SJCRH30 (cell line): ENCODE results near the gene ITGA11. TPM values are rescaled to one million over a fixed set of nuclear protein-coding genes. Genes with fewer than 3 reads are reported as not detected.

ENCODE experiments used
- DNase-seq, 2 experiments: peaks; one replicate each; pipeline ENCODE4 v3.0.0-alpha.2; 2015 to 2020
- H3K27ac ChIP-seq: fragments of 250-450 bp; sonication (Bioruptor Pico); 2 replicates; pipeline ENCODE4 v1.5.1; 2020; ENCODE audit warnings: mild to moderate bottlenecking, moderate library complexity
- H3K27me3 ChIP-seq: fragments of 250-450 bp; sonication (Bioruptor Pico); 2 replicates; pipeline ENCODE4 v1.5.1; 2020; ENCODE audit warnings: mild to moderate bottlenecking, moderate library complexity
- H3K36me3 ChIP-seq: fragments of 250-450 bp; sonication (Bioruptor Pico); 2 replicates; pipeline ENCODE4 v1.5.1; 2020; ENCODE audit warnings: mild to moderate bottlenecking, moderate library complexity
- H3K4me1 ChIP-seq: fragments of 250-450 bp; sonication (Bioruptor Pico); 2 replicates; pipeline ENCODE4 v1.5.1; 2020; ENCODE audit warnings: mild to moderate bottlenecking, moderate library complexity
- H3K4me3 ChIP-seq: fragments of 250-450 bp; sonication (Bioruptor Pico); 2 replicates; pipeline ENCODE4 v1.5.1; 2020; ENCODE audit warnings: mild to moderate bottlenecking, moderate library complexity
- H3K9me3 ChIP-seq: fragments of 250-450 bp; sonication (Bioruptor Pico); replicated peaks from 2 replicates; pipeline ENCODE4 v1.5.1; 2020; ENCODE audit warnings: mild to moderate bottlenecking, moderate library complexity
- total RNA-seq: library from RNA; depleted of rRNA; stranded (reverse); fragments of >200 nt; shearing (Covaris generic); gene quantifications from 2 replicates; pipeline ENCODE4 v1.2.3, GENCODE V29; 2014; rRNA removed

Gene ITGA11, protein sequence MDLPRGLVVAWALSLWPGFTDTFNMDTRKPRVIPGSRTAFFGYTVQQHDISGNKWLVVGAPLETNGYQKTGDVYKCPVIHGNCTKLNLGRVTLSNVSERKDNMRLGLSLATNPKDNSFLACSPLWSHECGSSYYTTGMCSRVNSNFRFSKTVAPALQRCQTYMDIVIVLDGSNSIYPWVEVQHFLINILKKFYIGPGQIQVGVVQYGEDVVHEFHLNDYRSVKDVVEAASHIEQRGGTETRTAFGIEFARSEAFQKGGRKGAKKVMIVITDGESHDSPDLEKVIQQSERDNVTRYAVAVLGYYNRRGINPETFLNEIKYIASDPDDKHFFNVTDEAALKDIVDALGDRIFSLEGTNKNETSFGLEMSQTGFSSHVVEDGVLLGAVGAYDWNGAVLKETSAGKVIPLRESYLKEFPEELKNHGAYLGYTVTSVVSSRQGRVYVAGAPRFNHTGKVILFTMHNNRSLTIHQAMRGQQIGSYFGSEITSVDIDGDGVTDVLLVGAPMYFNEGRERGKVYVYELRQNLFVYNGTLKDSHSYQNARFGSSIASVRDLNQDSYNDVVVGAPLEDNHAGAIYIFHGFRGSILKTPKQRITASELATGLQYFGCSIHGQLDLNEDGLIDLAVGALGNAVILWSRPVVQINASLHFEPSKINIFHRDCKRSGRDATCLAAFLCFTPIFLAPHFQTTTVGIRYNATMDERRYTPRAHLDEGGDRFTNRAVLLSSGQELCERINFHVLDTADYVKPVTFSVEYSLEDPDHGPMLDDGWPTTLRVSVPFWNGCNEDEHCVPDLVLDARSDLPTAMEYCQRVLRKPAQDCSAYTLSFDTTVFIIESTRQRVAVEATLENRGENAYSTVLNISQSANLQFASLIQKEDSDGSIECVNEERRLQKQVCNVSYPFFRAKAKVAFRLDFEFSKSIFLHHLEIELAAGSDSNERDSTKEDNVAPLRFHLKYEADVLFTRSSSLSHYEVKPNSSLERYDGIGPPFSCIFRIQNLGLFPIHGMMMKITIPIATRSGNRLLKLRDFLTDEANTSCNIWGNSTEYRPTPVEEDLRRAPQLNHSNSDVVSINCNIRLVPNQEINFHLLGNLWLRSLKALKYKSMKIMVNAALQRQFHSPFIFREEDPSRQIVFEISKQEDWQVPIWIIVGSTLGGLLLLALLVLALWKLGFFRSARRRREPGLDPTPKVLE
- total RNA-seq: not detected in 2 replicates

DNA sequence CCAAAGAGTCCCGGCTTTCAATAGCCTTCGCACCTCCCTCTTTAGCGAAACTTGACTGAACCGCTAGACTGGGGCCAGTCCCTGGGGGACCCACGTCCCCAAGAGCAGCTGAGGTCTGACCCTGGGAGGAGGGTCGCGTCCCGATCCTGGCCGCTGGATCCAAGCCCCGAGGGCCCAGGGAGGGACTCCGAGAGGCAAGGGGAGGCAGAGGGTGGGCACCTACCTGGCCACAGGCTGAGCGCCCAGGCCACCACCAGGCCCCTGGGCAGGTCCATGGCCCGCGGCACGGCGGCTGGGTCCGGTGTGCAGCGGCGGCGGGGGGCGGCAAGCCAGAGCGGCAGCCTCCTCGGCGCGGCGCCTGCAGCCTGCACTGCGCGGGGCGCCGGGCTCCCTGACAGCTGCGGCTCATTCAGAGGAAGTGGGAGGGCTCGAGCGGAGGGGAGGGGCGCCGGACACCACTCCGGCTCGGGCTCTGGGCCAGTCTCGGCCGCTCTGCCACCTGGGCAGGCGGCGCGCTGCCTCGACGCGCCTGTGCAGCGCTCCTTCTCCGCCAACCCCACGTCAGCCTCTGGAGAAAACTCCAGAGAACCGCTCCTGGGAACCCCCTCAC, at the start of gene ITGA11:
ITGA11 (minus strand) TSS at position 372 of the 610 bp plus-strand sequence; CDS start at position 275, 97 bp downstream.
- no peaks in the 10 kb centered on the region for H3K9me3 ChIP-seq
- H3K27me3 ChIP-seq: peaks cover 3% of the 10 kb centered on the region; the same call in 1 of the 2 replicates
- peaks cover 3% of the 10 kb centered on the region; the same call in 1 of the 2 replicates for H3K4me1 ChIP-seq
- H3K4me3 ChIP-seq: peak within 1 kb of the TSS; percentile 55
- no peak within 1 kb of the TSS for H3K27ac ChIP-seq
- no peaks in the 10 kb centered on the region for H3K36me3 ChIP-seq
- DNase-seq: peak; percentile 80 to 81

DNA sequence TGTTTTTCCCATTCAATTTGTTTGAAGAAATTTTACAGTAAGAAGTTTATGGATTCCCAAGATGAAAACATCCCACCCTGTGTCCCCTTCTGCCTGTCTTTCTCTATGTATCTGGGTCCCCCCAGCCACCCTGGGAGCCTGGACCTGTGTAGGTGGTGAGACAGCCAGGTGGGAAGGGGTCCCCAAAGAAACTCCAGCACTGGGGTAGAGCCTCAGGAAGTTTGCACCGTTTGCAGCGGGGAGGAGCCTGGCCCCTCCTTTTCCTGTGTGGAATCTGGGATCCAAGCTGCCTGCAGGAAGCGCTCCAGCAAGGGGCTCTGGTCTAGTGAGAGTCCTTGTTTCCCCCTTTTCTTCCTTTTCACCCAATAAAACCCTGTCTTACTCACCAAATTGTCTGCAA, 49.4 kb upstream of the ITGA11 start:
- no peak for DNase-seq
- H3K9me3 ChIP-seq: no peaks in the 10 kb centered on the region

DNA sequence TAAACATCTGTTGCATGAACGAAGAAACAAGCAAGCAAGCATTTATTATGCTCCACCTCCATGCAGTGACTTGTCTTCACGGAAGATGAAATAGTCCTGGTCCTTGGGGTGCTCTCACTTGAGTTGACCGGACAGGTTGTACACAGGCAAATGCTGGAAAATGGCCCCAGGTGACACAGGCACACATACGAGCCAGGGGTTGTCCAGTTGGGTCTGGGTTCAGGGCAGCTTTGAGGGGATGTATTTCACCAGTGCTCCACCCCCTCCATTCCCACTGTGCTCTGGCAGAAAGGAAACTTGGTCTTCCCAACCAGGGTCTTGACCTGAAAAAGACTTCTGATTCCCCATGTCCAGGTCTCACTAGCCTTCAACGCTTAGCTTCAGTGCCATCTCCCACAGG, 48.3 kb upstream of the ITGA11 start:
- H3K27ac ChIP-seq: no peak overlapping the region
- no peaks in the 10 kb centered on the region; the same call in 1 of the 2 replicates for H3K4me1 ChIP-seq
- no peak overlapping the region for H3K4me3 ChIP-seq
- H3K27me3 ChIP-seq: peaks cover 5% of the 10 kb centered on the region; the same call in 1 of the 2 replicates
- H3K36me3 ChIP-seq: no peaks in the 10 kb centered on the region
- no peak for DNase-seq
- no peaks in the 10 kb centered on the region for H3K9me3 ChIP-seq

More for the DNA sequence above, 49.4 kb upstream of the ITGA11 start:
- H3K4me3 ChIP-seq: no peak overlapping the region
- no peaks in the 10 kb centered on the region; the same call in 1 of the 2 replicates for H3K4me1 ChIP-seq
- peaks cover 5% of the 10 kb centered on the region; the same call in 1 of the 2 replicates for H3K27me3 ChIP-seq
- no peaks in the 10 kb centered on the region for H3K36me3 ChIP-seq
- no peak overlapping the region for H3K27ac ChIP-seq

DNA sequence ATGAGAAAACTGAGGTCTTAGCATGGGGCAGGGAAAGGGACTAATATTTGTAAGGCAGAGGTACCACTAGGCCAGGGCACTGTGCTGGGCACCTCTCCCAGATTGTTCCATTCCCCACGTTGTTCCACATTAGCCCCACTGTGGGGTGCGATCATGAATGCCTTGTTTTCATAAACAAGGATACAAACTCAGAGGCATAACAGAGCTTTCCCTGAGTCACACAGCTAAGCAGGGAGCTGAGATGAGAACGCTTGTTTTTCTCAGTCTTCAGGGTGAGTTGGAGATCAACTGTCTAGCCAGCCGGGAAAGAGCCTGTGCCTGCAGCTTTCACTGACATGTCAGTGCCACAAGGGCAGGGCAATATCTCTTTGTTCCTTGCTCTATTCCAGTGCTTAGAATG, 47.9 kb upstream of the ITGA11 start:
- H3K4me1 ChIP-seq: no peaks in the 10 kb centered on the region; the same call in 1 of the 2 replicates
- no peaks in the 10 kb centered on the region for H3K9me3 ChIP-seq
- no peak overlapping the region for H3K27ac ChIP-seq
- no peak overlapping the region for H3K4me3 ChIP-seq
- H3K27me3 ChIP-seq: peaks cover 5% of the 10 kb centered on the region; the same call in 1 of the 2 replicates
- no peak for DNase-seq
- no peaks in the 10 kb centered on the region for H3K36me3 ChIP-seq

DNA sequence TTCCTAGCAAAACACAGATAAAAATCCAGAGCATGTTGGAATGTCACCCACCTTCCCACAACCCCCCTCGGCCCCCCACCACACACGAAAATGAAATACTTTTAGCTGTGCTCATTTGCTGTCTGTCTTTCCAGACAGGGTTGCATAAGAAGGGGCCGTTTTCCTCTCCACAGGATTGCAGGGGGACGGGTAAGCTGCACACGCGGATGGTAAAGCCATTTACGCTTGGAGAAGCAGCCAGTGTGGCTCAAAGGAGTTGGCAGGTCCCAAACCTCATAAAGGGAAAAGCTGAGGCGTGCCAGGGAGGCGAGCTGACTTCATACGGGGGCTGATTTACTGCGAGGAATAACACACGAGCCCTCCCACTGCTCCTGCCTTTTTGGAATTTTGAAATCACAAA, 47.4 kb upstream of the ITGA11 start:
- H3K4me1 ChIP-seq: no peaks in the 10 kb centered on the region
- H3K4me3 ChIP-seq: no peak overlapping the region
- no peaks in the 10 kb centered on the region for H3K36me3 ChIP-seq
- H3K27me3 ChIP-seq: peaks cover 5% of the 10 kb centered on the region; the same call in 1 of the 2 replicates
- H3K27ac ChIP-seq: no peak overlapping the region
- DNase-seq: no peak
- no peaks in the 10 kb centered on the region for H3K9me3 ChIP-seq

DNA sequence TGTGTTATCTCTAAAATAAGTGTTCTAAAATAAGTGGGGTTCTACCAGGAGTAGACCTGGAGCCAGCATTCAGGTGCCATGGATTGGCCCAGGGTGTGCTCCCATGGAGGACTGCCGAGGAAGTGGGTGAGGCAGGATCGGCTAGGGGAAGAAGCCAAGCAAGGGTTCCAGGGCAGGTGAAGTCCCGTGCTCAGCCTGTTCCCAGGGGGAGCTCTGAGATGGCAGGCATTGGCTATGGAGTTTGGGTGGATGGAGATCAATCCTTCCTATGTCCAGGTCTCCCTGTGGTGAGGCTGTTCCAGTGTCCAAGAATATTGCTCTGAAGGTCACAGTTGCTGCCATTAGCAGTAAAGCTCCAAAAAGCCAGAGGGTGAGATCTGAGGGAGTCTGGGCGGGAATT, 46.9 kb upstream of the ITGA11 start:
- Histone ChIP-seq H3K4me1 (no peaks in the 10 kb centered on the region), H3K27ac (no peak overlapping the region), H3K27me3 (peaks cover 5% of the 10 kb centered on the region; the same call in 1 of the 2 replicates), H3K4me3 (no peak overlapping the region), H3K9me3 (no peaks in the 10 kb centered on the region), H3K36me3 (no peaks in the 10 kb centered on the region)
- no peak for DNase-seq

DNA sequence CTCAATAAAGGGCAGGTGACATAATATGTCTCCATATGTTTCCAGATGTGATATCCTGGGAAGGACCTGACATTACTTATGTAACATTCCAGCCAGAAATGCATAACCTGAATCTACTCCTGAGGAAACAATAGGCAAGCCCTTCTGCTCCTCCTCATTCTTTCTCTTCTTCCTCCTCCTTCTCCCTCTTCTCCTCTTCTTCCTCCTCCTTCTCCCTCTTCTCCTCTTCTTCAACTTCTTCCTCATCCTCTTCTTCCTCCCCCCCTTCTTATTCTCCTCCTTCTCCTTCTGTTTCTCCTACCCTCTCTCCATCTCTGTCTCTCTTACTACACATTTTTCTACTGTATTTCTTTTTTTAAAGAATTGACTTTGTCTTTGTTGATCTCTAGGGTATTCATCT, 43.5 kb upstream of the ITGA11 start:
- Histone ChIP-seq H3K9me3 (no peaks in the 10 kb centered on the region), H3K4me3 (no peak overlapping the region), H3K27me3 (peaks cover 12% of the 10 kb centered on the region), H3K36me3 (no peaks in the 10 kb centered on the region), H3K4me1 (no peaks in the 10 kb centered on the region), H3K27ac (no peak overlapping the region)
- no peak for DNase-seq

DNA sequence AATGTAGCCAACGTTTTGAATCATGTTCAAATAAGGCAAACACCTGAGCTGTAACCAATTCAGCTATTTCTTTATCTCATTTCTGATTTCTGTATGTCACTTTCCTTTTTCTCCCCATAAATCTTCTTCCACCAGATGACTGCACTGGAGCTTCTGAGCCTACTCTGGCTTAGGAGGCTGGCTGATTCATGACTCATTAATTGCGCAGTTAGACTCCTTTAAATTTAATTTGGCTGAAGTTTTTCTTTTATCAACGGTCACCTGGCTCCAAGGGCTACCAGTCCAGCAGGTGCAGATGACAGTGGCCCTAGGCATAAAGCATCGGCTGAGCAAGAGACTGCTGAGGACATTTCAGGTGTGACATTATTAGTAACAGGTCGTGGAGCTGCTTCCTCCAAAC, 39.6 kb upstream of the ITGA11 start:
- no peaks in the 10 kb centered on the region for H3K9me3 ChIP-seq
- no peak overlapping the region for H3K4me3 ChIP-seq
- no peak overlapping the region for H3K27ac ChIP-seq
- H3K36me3 ChIP-seq: no peaks in the 10 kb centered on the region
- DNase-seq: no peak
- H3K4me1 ChIP-seq: no peaks in the 10 kb centered on the region
- H3K27me3 ChIP-seq: peaks cover 19% of the 10 kb centered on the region

DNA sequence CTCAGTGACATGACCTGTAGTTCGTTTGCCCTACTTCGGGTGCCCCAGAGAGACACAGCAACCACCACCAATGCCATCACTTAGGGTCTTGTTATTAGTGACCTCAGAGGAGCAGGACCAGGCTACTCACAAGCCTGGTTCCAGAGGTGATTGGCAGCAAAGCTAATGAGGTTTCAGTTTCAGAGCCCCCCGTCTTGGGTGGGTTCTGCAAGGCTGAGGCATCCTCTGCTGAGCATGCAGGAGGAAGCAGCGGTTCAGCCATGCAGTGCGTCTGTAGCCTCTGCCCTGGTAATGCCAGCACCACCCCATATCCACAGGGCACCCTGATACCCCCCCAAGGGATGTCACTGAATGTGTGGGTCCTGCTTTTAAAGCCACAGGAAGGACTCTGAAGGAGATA, 39.0 kb upstream of the ITGA11 start:
- Histone ChIP-seq H3K4me1 (no peaks in the 10 kb centered on the region), H3K27ac (no peak overlapping the region), H3K27me3 (peaks cover 19% of the 10 kb centered on the region), H3K9me3 (no peaks in the 10 kb centered on the region), H3K36me3 (no peaks in the 10 kb centered on the region), H3K4me3 (no peak overlapping the region)
- no peak for DNase-seq

DNA sequence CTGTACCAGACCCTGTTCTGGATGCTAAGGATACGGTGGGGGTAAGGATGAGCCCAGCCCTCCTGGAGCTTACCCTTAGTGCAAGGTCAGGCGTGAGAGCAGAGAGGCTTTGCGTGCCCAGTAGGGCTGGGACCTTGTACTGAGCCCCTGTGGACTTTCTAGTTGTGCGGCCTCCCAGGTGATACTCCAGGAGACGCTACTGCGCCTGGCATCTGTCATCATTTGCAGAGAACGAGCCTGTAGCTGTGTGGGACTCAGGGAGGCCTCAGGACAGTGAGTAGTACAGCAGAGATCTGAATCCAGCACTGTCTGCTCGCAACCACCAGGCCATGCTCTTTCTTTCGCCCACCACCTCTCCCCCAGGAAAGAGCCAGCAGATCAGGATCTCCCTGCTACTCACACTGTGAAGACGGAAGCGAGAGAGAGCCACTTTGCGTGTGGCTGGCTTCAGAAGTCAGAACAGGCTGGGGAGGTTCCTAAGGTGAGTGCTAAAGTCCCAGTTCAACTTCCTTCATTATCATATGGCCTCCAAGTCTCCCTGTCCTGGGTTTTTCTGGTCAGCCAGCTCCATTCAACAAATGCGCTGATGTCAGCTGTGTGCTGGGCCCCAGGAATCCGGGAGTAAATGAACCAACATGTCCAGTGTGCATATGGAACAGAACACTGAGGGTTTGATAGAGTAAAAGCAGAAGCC, 38.2 kb upstream of the ITGA11 start:
- Histone ChIP-seq H3K36me3 (no peaks in the 10 kb centered on the region), H3K9me3 (no peaks in the 10 kb centered on the region), H3K27me3 (peaks cover 19% of the 10 kb centered on the region), H3K27ac (no peak overlapping the region), H3K4me3 (no peak overlapping the region), H3K4me1 (no peaks in the 10 kb centered on the region)
- no peak for DNase-seq

DNA sequence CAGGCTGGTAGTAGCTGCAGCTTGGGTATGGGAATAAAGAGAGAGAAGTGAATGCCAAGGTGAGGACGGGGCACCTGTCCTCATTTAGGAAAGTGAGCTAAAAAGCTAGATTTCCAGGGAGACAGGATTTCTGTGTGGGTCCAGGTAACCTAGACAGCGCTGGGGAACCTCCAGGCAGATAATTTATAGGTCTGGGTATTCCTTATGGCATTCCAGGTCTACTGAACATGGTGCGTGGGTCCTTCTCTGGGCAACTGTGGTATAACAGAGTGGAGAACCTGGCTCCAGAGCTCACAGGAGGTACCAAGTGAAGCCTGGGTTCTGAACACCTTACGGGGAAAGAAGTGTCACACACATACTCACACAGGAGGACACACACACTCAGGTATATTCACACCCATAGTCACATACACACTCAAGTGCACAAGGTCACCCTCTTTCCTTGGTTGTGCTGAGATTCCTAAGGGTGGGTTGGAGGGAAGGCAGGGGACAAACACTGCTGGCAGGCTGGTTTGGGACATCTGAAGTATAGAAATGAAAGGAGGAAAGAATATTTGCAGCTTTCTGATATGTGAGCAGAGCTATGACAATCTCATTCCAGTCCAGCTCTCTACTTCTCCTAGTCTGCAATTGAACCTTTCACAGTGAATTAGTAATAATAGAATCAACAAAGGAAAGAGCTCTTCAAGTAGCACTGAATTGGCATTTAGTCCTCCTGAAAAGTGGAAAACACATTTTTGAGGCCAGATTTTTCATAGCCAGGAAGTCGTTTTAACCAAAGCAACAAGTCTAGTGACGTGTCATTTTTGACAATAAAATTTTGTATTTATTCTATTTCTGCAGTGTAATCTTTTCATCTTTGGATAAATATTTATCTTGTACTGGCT, 37.4 kb upstream of the ITGA11 start:
- Histone ChIP-seq H3K4me3 (no peak overlapping the region), H3K9me3 (no peaks in the 10 kb centered on the region), H3K36me3 (no peaks in the 10 kb centered on the region), H3K4me1 (no peaks in the 10 kb centered on the region), H3K27me3 (peaks cover 19% of the 10 kb centered on the region), H3K27ac (no peak overlapping the region)
- DNase-seq: no peak

DNA sequence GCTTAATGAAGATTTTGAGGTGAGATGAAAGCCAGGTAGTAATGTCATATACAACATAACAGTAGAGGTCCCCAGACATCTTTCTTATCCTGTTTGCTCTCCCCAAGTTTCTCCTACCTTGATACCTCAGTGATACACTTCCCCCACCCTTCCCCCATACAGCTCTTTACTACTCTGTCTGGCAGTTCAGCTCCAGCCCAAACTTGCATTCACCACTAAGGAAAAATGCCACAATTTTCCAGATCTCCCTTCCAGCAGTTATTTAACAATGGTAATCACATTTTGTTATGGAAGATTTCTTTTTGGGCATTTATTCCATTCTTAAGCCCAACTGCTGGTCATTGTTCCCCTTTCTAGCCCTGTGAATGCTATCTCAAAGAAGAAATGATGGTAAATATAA, 34.9 kb upstream of the ITGA11 start:
- H3K9me3 ChIP-seq: no peaks in the 10 kb centered on the region
- H3K27ac ChIP-seq: no peak overlapping the region
- no peaks in the 10 kb centered on the region for H3K36me3 ChIP-seq
- H3K4me1 ChIP-seq: no peaks in the 10 kb centered on the region
- no peak for DNase-seq
- peaks cover 16% of the 10 kb centered on the region for H3K27me3 ChIP-seq
- H3K4me3 ChIP-seq: no peak overlapping the region
